Caco-2 (cell line): ENCODE data around the gene TBC1D21. TPM values are rescaled to one million over a fixed set of nuclear protein-coding genes. Genes with fewer than 3 reads are reported as not detected.

Source experiments
- total RNA-seq: library from RNA; stranded (reverse); gene quantifications from 2 replicates; pipeline ENCODE4 v1.2.3, GENCODE V29; 2022

Gene TBC1D21
- total RNA-seq, 1 experiment from 2014 or later, result not detected

Other genes with a start within 250 kb of the TBC1D21 start
- 124 TPM in 2 replicates for gene NPTN, start 240.2 kb upstream of the TBC1D21 start, total RNA-seq
- gene CD276, start 189.2 kb upstream of the TBC1D21 start, total RNA-seq, result 70.5 and 74.2 TPM in 2 replicates
- gene INSYN1, start 120.2 kb upstream of the TBC1D21 start, total RNA-seq, result 0.41 TPM in 1 of 2 replicates, not detected in the other
- gene LOXL1, start 52.9 kb downstream of the TBC1D21 start, total RNA-seq, result 1.3 and 3.7 TPM in 2 replicates
- gene STOML1, start 118.7 kb downstream of the TBC1D21 start, total RNA-seq, result 7.6 TPM in 2 replicates
- 18.7 and 19.5 TPM in 2 replicates for gene PML, start 121.2 kb downstream of the TBC1D21 start, total RNA-seq
- gene GOLGA6A, start 209.0 kb downstream of the TBC1D21 start, total RNA-seq, result not detected in 2 replicates